ENCODE measurements around the gene NHSL1. TPM values are rescaled to one million over a fixed set of nuclear protein-coding genes. Genes with fewer than 3 reads are reported as not detected.

NHSL1 gene
- total and polyA plus RNA-seq, 2 of the 8 experiments (the other 6 are each of a cell fraction or from before 2014, with no cell fraction given), result 7.2 to 32.4 TPM

DNA sequence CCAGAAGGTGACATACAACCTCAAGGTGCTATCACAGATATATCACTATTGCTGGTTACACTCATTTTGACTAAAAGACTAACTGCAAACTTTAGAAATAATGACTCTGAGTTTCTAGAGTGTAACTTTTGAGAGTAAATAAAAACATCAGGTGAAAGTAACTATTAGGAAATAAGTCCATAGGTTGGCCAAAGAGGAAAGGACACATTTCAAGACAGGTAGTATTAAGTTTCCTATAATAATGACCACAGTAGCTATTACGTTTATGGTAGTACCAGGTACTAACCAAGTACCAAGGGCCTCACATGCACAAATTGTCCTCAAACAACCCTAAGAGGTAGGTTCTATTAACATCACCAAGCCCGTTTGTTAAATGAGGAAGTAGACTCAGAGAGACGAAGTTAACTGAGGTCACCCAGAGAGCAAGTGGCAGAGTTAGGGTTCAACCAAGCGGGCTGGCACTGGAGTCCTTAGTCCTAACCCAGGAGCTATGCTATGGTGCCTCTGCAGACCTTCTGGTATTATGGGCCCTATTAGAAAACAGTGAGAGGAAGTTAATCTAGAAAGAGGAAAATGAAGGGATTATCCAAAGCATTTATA, 58.4 kb downstream of the NHSL1 start (continued):
- no peak for TF ChIP-seq CHD7 (IDR thresholded peaks at IDR 0.05; ENCODE audit: insufficient replicate concordance, low read length)
- TF ChIP-seq SUZ12 (IDR thresholded peaks at IDR 0.05; ENCODE audit: low read length), result no peak
- TF ChIP-seq, protein P1, sequence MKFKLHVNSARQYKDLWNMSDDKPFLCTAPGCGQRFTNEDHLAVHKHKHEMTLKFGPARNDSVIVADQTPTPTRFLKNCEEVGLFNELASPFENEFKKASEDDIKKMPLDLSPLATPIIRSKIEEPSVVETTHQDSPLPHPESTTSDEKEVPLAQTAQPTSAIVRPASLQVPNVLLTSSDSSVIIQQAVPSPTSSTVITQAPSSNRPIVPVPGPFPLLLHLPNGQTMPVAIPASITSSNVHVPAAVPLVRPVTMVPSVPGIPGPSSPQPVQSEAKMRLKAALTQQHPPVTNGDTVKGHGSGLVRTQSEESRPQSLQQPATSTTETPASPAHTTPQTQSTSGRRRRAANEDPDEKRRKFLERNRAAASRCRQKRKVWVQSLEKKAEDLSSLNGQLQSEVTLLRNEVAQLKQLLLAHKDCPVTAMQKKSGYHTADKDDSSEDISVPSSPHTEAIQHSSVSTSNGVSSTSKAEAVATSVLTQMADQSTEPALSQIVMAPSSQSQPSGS (IDR thresholded peaks at IDR 0.05; ENCODE audit: low read length), result no peak
- no peak for TF ChIP-seq BACH1 (IDR thresholded peaks at IDR 0.05; ENCODE audit: low read length)
- TF ChIP-seq SIN3A (conservative IDR thresholded peaks at IDR 0.05 in 1 of 2, IDR thresholded peaks at IDR 0.05 in 1 of 2; ENCODE audit: low read depth in 1 of 2, low read length in 2 of 2), result no peak
- TF ChIP-seq BRCA1 (IDR thresholded peaks at IDR 0.05; ENCODE audit: low read depth, low read length), result no peak
- TF ChIP-seq CBX8 (IDR thresholded peaks at IDR 0.05; ENCODE audit: borderline replicate concordance, low read depth, low read length), result no peak
- no peak for TF ChIP-seq TCF12 (IDR thresholded peaks at IDR 0.05; ENCODE audit: low read depth, low read length)
- TF ChIP-seq EP300 (IDR thresholded peaks at IDR 0.05; ENCODE audit: borderline replicate concordance in 1 of 2, low read depth in 2 of 2, low read length in 2 of 2), result no peak
